Trophoblast cell (in vitro differentiated cells and primary cell): Measurements from ENCODE around the gene SLC4A4.

ENCODE experiments used
- DNase-seq, 2 donors: peaks; one replicate each; pipeline ENCODE4 v3.0.0-alpha.2; 2016
- H2AFZ ChIP-seq: 2 replicates; pipeline ENCODE4 v1.6.1; 2013; ENCODE audit warnings: low read length, moderate library complexity, mild to moderate bottlenecking; ENCODE audit not compliant: insufficient read depth, poor library complexity
- H2AK5ac ChIP-seq: 2 replicates; pipeline ENCODE4 v1.6.1; 2013; ENCODE audit warnings: mild to moderate bottlenecking, low read length
- H2BK120ac ChIP-seq: 2 replicates; pipeline ENCODE4 v1.6.1; 2013; ENCODE audit warnings: low read length, mild to moderate bottlenecking, moderate library complexity; ENCODE audit not compliant: insufficient read depth, poor library complexity
- H2BK12ac ChIP-seq: 2 replicates; pipeline ENCODE4 v1.6.1; 2013; ENCODE audit warnings: mild to moderate bottlenecking, low read length, moderate library complexity
- H2BK5ac ChIP-seq: 2 replicates; pipeline ENCODE4 v1.6.1; 2013; ENCODE audit warnings: low read length, low read depth, moderate library complexity, mild to moderate bottlenecking; ENCODE audit not compliant: poor library complexity
- H3K14ac ChIP-seq: 2 replicates; pipeline ENCODE4 v1.6.1; 2013; ENCODE audit warnings: mild to moderate bottlenecking, low read length
- H3K18ac ChIP-seq: 2 replicates; pipeline ENCODE4 v1.6.1; 2013; ENCODE audit warnings: mild to moderate bottlenecking, low read length
- H3K23ac ChIP-seq: 2 replicates; pipeline ENCODE4 v1.6.1; 2013; ENCODE audit warnings: low read length
- H3K27ac ChIP-seq: 2 replicates; pipeline ENCODE4 v1.5.1; 2013; ENCODE audit warnings: low read depth, mild to moderate bottlenecking, inconsistent platforms, low read length, moderate library complexity
- H3K27me3 ChIP-seq: 2 replicates; pipeline ENCODE4 v1.6.1; 2013; ENCODE audit warnings: inconsistent platforms, mild to moderate bottlenecking, low read length, moderate library complexity; ENCODE audit not compliant: insufficient read depth
- H3K36me3 ChIP-seq, 2 experiments: 1 replicate in 1 of 2; 2 replicates in 1 of 2; pipeline ENCODE4 v1.6.1; 2013; ENCODE audit warnings: low read length in 2 of 2, mild to moderate bottlenecking in 2 of 2, moderate library complexity in 1 of 2; ENCODE audit not compliant: insufficient read depth in 2 of 2, control insufficient read depth in 1 of 2
- H3K4ac ChIP-seq: 2 replicates; pipeline ENCODE4 v1.6.1; 2013; ENCODE audit warnings: low read depth, mild to moderate bottlenecking, low read length, moderate library complexity
- H3K4me1 ChIP-seq, 2 experiments: 1 replicate in 1 of 2; 2 replicates in 1 of 2; pipeline ENCODE4 v1.6.1; 2013; ENCODE audit warnings: low read length in 2 of 2, mild to moderate bottlenecking in 2 of 2, moderate library complexity in 1 of 2; ENCODE audit not compliant: insufficient read depth in 2 of 2, control insufficient read depth in 1 of 2
- H3K4me2 ChIP-seq: 2 replicates; pipeline ENCODE4 v1.6.1; 2013; ENCODE audit warnings: inconsistent platforms, mild to moderate bottlenecking, low read length, moderate library complexity
- H3K4me3 ChIP-seq: 2 replicates; pipeline ENCODE4 v1.5.1; 2013; ENCODE audit warnings: mild to moderate bottlenecking, low read depth, low read length, inconsistent platforms
- H3K79me1 ChIP-seq: one replicate; pipeline ENCODE4 v1.6.1; 2013; ENCODE audit warnings: low read length
- H3K79me2 ChIP-seq: 2 replicates; pipeline ENCODE4 v1.6.1; 2013; ENCODE audit warnings: low read length, mild to moderate bottlenecking; ENCODE audit not compliant: control insufficient read depth, insufficient read depth, poor library complexity
- H3K9ac ChIP-seq: 2 replicates; pipeline ENCODE4 v1.6.1; 2013; ENCODE audit warnings: mild to moderate bottlenecking, low read length
- H3K9me3 ChIP-seq: 2 replicates; pipeline ENCODE4 v1.6.1; 2013; ENCODE audit warnings: low read depth, mild to moderate bottlenecking, control low read depth, inconsistent platforms, low read length; ENCODE audit not compliant: insufficient read depth
- H4K12ac ChIP-seq: 2 replicates; pipeline ENCODE4 v1.6.1; 2013; ENCODE audit warnings: low read depth, mild to moderate bottlenecking, low read length, moderate library complexity
- H4K8ac ChIP-seq: 2 replicates; pipeline ENCODE4 v1.6.1; 2013; ENCODE audit warnings: low read depth, mild to moderate bottlenecking, low read length, moderate library complexity
- H4K91ac ChIP-seq: one replicate; pipeline ENCODE4 v1.6.1; 2013; ENCODE audit warnings: low read depth, mild to moderate bottlenecking, low read length, moderate library complexity
- WGBS: extraction: QIAGEN DNeasy Blood & Tissue Kit; methylation state at CpG from one replicate; pipeline ENCODE4 v1.1.7; 2013; ENCODE audit warnings: missing lambda C conversion rate; ENCODE audit not compliant: insufficient read length, insufficient coverage; ENCODE audit errors: extremely low coverage; 5-methylcytosine and 5-hydroxymethylcytosine counted together

SLC4A4 gene

DNA sequence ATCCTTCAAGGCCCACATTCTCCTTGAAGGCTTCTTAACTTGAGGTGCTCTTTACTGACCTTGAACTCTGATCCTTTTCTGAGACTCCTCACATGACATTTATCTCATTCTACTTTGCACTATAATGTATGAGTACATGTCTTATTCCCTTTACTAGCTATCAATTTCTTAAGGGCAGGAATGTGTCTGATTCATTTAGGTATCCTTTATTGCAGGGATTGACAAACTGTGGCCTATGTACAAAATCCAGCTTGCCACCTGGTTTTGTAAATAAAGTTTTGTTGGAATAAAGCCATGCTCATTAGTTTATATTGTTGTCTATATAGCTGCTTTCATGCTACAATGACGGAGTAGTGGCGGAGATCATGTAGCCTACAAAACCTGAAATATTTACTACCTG is 36.7 kb downstream of the SLC4A4 start:
- H2BK120ac ChIP-seq, result no peak overlapping the region
- no peak overlapping the region for H2AFZ ChIP-seq
- H3K79me1 ChIP-seq, result no peaks in the 10 kb centered on the region
- H3K4me1 ChIP-seq, result no peaks in the 10 kb centered on the region
- H3K4ac ChIP-seq, result no peak overlapping the region
- H3K18ac ChIP-seq, result no peak overlapping the region
- no peak overlapping the region for H3K14ac ChIP-seq
- no peak overlapping the region for H2BK5ac ChIP-seq
- H3K9me3 ChIP-seq, result no peaks in the 10 kb centered on the region
- no peak overlapping the region for H4K91ac ChIP-seq
- no peaks in the 10 kb centered on the region for H3K27me3 ChIP-seq
- no peak for DNase-seq
- no peak overlapping the region for H4K8ac ChIP-seq
- no peak overlapping the region for H3K4me3 ChIP-seq
- no peak overlapping the region for H3K27ac ChIP-seq
- WGBS, result no CpG with 5 or more reads among the region's 2 CpGs
- no peak overlapping the region for H2AK5ac ChIP-seq
- no peaks in the 10 kb centered on the region for H3K36me3 ChIP-seq
- no peak overlapping the region for H4K12ac ChIP-seq
- H3K4me2 ChIP-seq, result no peak overlapping the region
- no peak overlapping the region for H3K9ac ChIP-seq
- H3K79me2 ChIP-seq, result no peaks in the 10 kb centered on the region
- no peak overlapping the region for H3K23ac ChIP-seq
- H2BK12ac ChIP-seq, result no peak overlapping the region

DNA sequence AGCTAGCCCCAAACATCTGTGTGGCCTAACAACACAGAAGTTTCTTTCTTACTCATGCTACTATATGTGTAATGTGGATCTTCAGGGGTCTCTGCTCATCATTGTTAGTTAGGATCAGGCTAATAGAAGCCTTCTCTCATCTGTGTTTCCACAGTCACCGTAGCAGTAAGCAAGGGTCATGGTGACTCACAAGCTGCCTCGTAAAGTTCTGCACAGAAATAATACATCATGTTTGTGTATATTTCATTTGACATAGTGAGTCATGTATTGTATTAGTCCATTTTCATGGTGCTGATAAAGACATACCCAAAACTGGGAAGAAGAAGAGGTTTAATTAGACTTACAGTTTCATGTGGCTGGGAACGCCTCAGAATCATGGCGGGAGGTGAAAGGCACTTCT is 38.7 kb downstream of the SLC4A4 start:
- H3K14ac ChIP-seq, result no peak overlapping the region
- H3K36me3 ChIP-seq, result no peaks in the 10 kb centered on the region
- H3K79me2 ChIP-seq, result no peaks in the 10 kb centered on the region
- H3K4me2 ChIP-seq, result no peak overlapping the region
- no peak for DNase-seq
- H2BK5ac ChIP-seq, result no peak overlapping the region
- no peak overlapping the region for H3K23ac ChIP-seq
- no peak overlapping the region for H2BK12ac ChIP-seq
- H4K91ac ChIP-seq, result no peak overlapping the region
- H3K4me3 ChIP-seq, result no peak overlapping the region
- no peak overlapping the region for H3K9ac ChIP-seq
- no peaks in the 10 kb centered on the region for H3K4me1 ChIP-seq
- H3K27me3 ChIP-seq, result no peaks in the 10 kb centered on the region
- no peaks in the 10 kb centered on the region for H3K9me3 ChIP-seq
- WGBS, result no CpG with 5 or more reads among the region's 4 CpGs
- no peak overlapping the region for H3K4ac ChIP-seq
- H3K79me1 ChIP-seq, result no peaks in the 10 kb centered on the region
- H2AK5ac ChIP-seq, result no peak overlapping the region
- no peak overlapping the region for H4K8ac ChIP-seq
- H3K18ac ChIP-seq, result no peak overlapping the region
- H2AFZ ChIP-seq, result no peak overlapping the region
- H3K27ac ChIP-seq, result no peak overlapping the region
- H2BK120ac ChIP-seq, result no peak overlapping the region
- H4K12ac ChIP-seq, result no peak overlapping the region

DNA sequence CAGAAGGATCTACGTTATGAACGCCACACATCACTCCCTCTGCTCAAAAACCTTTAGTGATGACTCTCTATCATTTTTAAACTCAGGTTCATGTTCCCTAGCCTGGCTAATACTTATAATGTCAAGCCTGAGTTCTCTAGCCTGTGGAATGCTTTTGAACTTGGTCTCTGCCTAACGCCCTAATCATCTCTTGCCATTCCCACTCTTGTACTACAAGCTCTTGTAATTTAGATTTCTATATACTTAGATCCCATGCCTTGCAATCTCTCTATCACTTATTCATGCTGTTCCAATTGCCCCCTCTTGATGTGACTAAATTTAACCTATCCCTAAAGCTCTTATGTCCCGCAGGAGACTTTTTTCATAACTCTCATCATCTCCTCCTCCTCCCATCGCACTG is 40.3 kb downstream of the SLC4A4 start:
- 100% methylated on average over 2 of the region's 5 CpGs for WGBS
- Histone ChIP-seq H2BK120ac (no peak overlapping the region), H3K4me2 (no peak overlapping the region), H3K4me3 (no peak overlapping the region), H3K9ac (no peak overlapping the region), H2BK12ac (no peak overlapping the region), H3K9me3 (no peaks in the 10 kb centered on the region), H3K79me2 (no peaks in the 10 kb centered on the region), H2AK5ac (no peak overlapping the region), H3K23ac (no peak overlapping the region), H3K27ac (no peak overlapping the region), H3K4ac (no peak overlapping the region), H3K4me1 (no peaks in the 10 kb centered on the region), H3K14ac (no peak overlapping the region), H4K12ac (no peak overlapping the region), H3K36me3 (no peaks in the 10 kb centered on the region), H2BK5ac (no peak overlapping the region), H3K27me3 (no peaks in the 10 kb centered on the region), H3K18ac (no peak overlapping the region), H4K8ac (no peak overlapping the region), H3K79me1 (no peaks in the 10 kb centered on the region), H4K91ac (no peak overlapping the region), H2AFZ (no peak overlapping the region)
- no peak for DNase-seq

DNA sequence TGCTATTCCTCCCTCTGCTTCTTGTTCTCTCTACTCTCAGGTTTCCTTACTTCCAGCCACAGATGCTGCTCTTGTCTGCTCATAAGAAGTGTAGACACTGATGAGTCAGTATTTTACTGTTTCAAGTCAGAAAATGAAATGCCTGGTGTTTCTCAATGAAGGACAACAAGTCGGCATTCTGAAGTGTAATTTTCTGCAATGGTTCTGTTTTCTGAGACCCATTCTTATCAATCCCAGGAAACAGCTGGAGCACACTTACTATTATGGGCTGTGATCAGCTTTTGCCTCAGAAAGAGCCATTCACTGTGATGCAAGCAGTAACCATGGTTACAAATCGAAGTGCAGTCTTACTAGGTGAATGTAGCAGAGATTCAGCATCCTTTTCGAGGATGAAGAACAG is 42.0 kb downstream of the SLC4A4 start:
- no CpG with 5 or more reads among the region's 3 CpGs for WGBS
- Histone ChIP-seq H3K4me1 (no peaks in the 10 kb centered on the region), H3K27me3 (no peaks in the 10 kb centered on the region), H2BK120ac (no peak overlapping the region), H3K79me2 (no peaks in the 10 kb centered on the region), H4K12ac (no peak overlapping the region), H3K18ac (no peak overlapping the region), H3K4ac (no peak overlapping the region), H2AK5ac (no peak overlapping the region), H3K36me3 (no peaks in the 10 kb centered on the region), H4K91ac (no peak overlapping the region), H3K23ac (no peak overlapping the region), H3K79me1 (no peaks in the 10 kb centered on the region), H3K4me2 (no peak overlapping the region), H3K9me3 (no peaks in the 10 kb centered on the region), H4K8ac (no peak overlapping the region), H3K14ac (no peak overlapping the region), H3K4me3 (no peak overlapping the region), H2AFZ (no peak overlapping the region), H3K9ac (no peak overlapping the region), H2BK5ac (no peak overlapping the region), H3K27ac (peak overlapping the region; percentile 12), H2BK12ac (no peak overlapping the region)
- no peak for DNase-seq
